Measurements from ENCODE around the gene PAAF1.

PAAF1 gene

GRCh38 chr11:73949246-73949645, 72.4 kb downstream of the PAAF1 start:
- no peak for TF ChIP-seq CTCF (IDR thresholded peaks at IDR 0.05)

GRCh38 chr11:73949912-73950311, 73.1 kb downstream of the PAAF1 start:
- no peak for TF ChIP-seq CTCF (IDR thresholded peaks at IDR 0.05)

- TF ChIP-seq CTCF (IDR thresholded peaks at IDR 0.05), result no peak
Observed at GRCh38 chr11:73950869-73951710, 74.3 kb downstream of the PAAF1 start, which contains the start of gene DNAJB13. Gene DNAJB13, plus strand, starts transcription at chr11:73951026. Its CDS starts 44 bp downstream, at chr11:73951070.

- no peak for TF ChIP-seq CTCF (IDR thresholded peaks at IDR 0.05)
Observed at GRCh38 chr11:73951797-73952196, 75.0 kb downstream of the PAAF1 start.

GRCh38 chr11:73956876-73957653, 80.3 kb downstream of the PAAF1 start:
- no peak for TF ChIP-seq CTCF (IDR thresholded peaks at IDR 0.05)

- TF ChIP-seq CTCF (IDR thresholded peaks at IDR 0.05), result no peak
Observed at GRCh38 chr11:73957654-73958361, 81.0 kb downstream of the PAAF1 start.

- TF ChIP-seq CTCF (IDR thresholded peaks at IDR 0.05), result no peak
Observed at GRCh38 chr11:73958521-73959141, 81.8 kb downstream of the PAAF1 start.

Measured in LNCAP (cell line).